ENCODE results near the gene ZNF808. TPM values are rescaled to one million over a fixed set of nuclear protein-coding genes. Genes with fewer than 3 reads are reported as not detected.

The ZNF808 gene
- total RNA-seq, 2 experiments from 2014 or later = 36.3 to 40.5 TPM

Other genes starting within 250 kb of the ZNF808 start
- gene ZNF480, start 230.5 kb upstream of the ZNF808 start, total RNA-seq = 10 to 100 TPM; 17.4 to 18.4 TPM
- gene ZNF610, start 191.4 kb upstream of the ZNF808 start, total RNA-seq = 1 to 10 TPM; 2.1 to 2.8 TPM
- gene ZNF880, start 157.7 kb upstream of the ZNF808 start, total RNA-seq = 10 to 100 TPM; 16.1 to 17.8 TPM
- 10 to 100 TPM; 19.4 to 19.5 TPM for gene ZNF528, start 129.8 kb upstream of the ZNF808 start, total RNA-seq
- not detected for gene ZNF534, start 98.5 kb upstream of the ZNF808 start, total RNA-seq
- gene ZNF578, start 74.1 kb upstream of the ZNF808 start, total RNA-seq = 1 to 10 TPM; 1.9 to 3.0 TPM
- 10 to 100 TPM; 30.5 to 33.4 TPM for gene ZNF701, start 42.6 kb downstream of the ZNF808 start, total RNA-seq
- gene ZNF83, start 110.7 kb downstream of the ZNF808 start, total RNA-seq = 10 to 100 TPM; 57.8 to 60.5 TPM
- 10 to 100 TPM; 30.2 to 34.9 TPM for gene ZNF611, start 207.4 kb downstream of the ZNF808 start, total RNA-seq

Measured in activated CD4-positive, alpha-beta T cell treated with anti-CD3 and anti-CD28 coated beads, Interleukin-2, amount 10 ng/mL, durations not matched to agents 7 days and 5 days (primary cell).